Uterus (tissue), 4 donors: Measurements from ENCODE around the gene ZNF735. TPM values are rescaled to one million over a fixed set of nuclear protein-coding genes. Genes with fewer than 3 reads are reported as not detected.
"Not testable (repeated sequence)": the region's sequence is repeated elsewhere in the genome, so short reads cannot be mapped to it uniquely, and the experiment has no call there.

Experiments used
- DNase-seq, 2 donors: peaks; one replicate each; pipeline ENCODE4 v3.0.0-alpha.2; 2019 to 2020
- H3K27ac ChIP-seq, 2 donors: fragments of 200-600 bp; sonication (generic); 1 replicate in 1 of 2; 2 replicates in 1 of 2; pipeline ENCODE4 v1.5.1; 2016 to 2018
- H3K27me3 ChIP-seq, 2 donors: fragments of 200-600 bp; sonication (generic); one replicate each; pipeline ENCODE4 v1.5.1; 2018 to 2019; ENCODE audit warnings: control low read depth in 1 of 2
- H3K36me3 ChIP-seq, 2 donors: fragments of 200-600 bp; sonication (generic); one replicate each; pipeline ENCODE4 v1.5.1; 2019; ENCODE audit warnings: control low read depth in 1 of 2
- H3K4me1 ChIP-seq, 2 donors: fragments of 200-600 bp; sonication (generic); one replicate each; pipeline ENCODE4 v1.5.1; 2018 to 2019; ENCODE audit warnings: control low read depth in 1 of 2
- H3K4me3 ChIP-seq, 2 donors: fragments of 200-600 bp; sonication (generic); 1 replicate in 1 of 2; 2 replicates in 1 of 2; pipeline ENCODE4 v1.5.1; 2018 to 2019; ENCODE audit warnings: mild to moderate bottlenecking in 1 of 2
- H3K9me3 ChIP-seq, 2 donors: fragments of 200-600 bp; sonication (generic); one replicate each; pipeline ENCODE4 v1.5.1; 2019; ENCODE audit warnings: control low read depth in 1 of 2
- CTCF ChIP-seq, 4 experiments: fragments of 200-600 bp in 2 of 4; fragments of 450-650 bp in 2 of 4; sonication (generic) in 2 of 4; IDR thresholded peaks; one replicate each; pipeline ENCODE4 v1.5.1; 2016 to 2019; ENCODE audit warnings: antibody characterized with exemption in 4 of 4, mild to moderate bottlenecking in 2 of 4, moderate library complexity in 1 of 4
- POLR2A ChIP-seq, 2 donors: fragments of 450-650 bp; IDR thresholded peaks; one replicate each; pipeline ENCODE4 v1.6.1; 2016; ENCODE audit warnings: antibody characterized with exemption in 2 of 2, mild to moderate bottlenecking in 1 of 2, moderate library complexity in 1 of 2
- intact Hi-C: fragments of 100-400 bp; cut with DNase I; formaldehyde crosslinking; loops from one replicate; pipeline ENCODE4 v1.15.1; 2023; ENCODE audit warnings: low total_unique reads
- total RNA-seq, 4 donors: library from RNA; depleted of rRNA in 3 of 4; stranded (reverse); fragments of >200 nt in 3 of 4; gene quantifications; one replicate each; pipeline versions ENCODE4 v1.1.0 to v1.2.4, GENCODE V29; 2014 to 2023
- donor health status: DM: yes; HTN: yes; CAD: no.

Gene ZNF735
- total RNA-seq, 4 donors from 2014 or later, result not detected

- no peak overlapping the region for H3K4me3 ChIP-seq
- TF ChIP-seq POLR2A (IDR thresholded peaks at IDR 0.05), result no peak
- no peak for TF ChIP-seq CTCF (IDR thresholded peaks at IDR 0.05)
- DNase-seq, result no peak
These were observed 14.8 kb upstream of the ZNF735 start for GRCh38 chr7:64192148-64192704.

GRCh38 chr7:64192775-64193174 lies 14.2 kb upstream of the ZNF735 start:
- H3K9me3 ChIP-seq, result no peaks in the 10 kb centered on the region
- DNase-seq, result no peak
- intact Hi-C loops, result no loop called here
- TF ChIP-seq CTCF (IDR thresholded peaks at IDR 0.05), result no peak
- TF ChIP-seq POLR2A (IDR thresholded peaks at IDR 0.05), result no peak
- no peak overlapping the region for H3K27ac ChIP-seq
- H3K4me3 ChIP-seq, result no peak overlapping the region
- no peaks in the 10 kb centered on the region for H3K4me1 ChIP-seq
- no peaks in the 10 kb centered on the region for H3K36me3 ChIP-seq
- H3K27me3 ChIP-seq, result no peaks in the 10 kb centered on the region

More at GRCh38 chr7:64192148-64192704, 14.8 kb upstream of the ZNF735 start:
- no peaks in the 10 kb centered on the region for H3K9me3 ChIP-seq
- H3K36me3 ChIP-seq, result no peaks in the 10 kb centered on the region
- H3K27me3 ChIP-seq, result no peaks in the 10 kb centered on the region
- intact Hi-C loops, result no loop called here
- H3K27ac ChIP-seq, result no peak overlapping the region
- H3K4me1 ChIP-seq, result no peaks in the 10 kb centered on the region

GRCh38 chr7:64219710-64220298 lies 12.8 kb downstream of the ZNF735 start:
- H3K36me3 ChIP-seq, intact Hi-C loops, H3K27ac ChIP-seq, H3K27me3 ChIP-seq, H3K4me3 ChIP-seq, DNase-seq, H3K4me1 ChIP-seq, H3K9me3 ChIP-seq: not testable (repeated sequence)

- no peak overlapping the region for H3K4me3 ChIP-seq
- DNase-seq, result no peak
- intact Hi-C loops, result no loop called here
- no peaks in the 10 kb centered on the region for H3K36me3 ChIP-seq
- H3K4me1 ChIP-seq, result no peaks in the 10 kb centered on the region
- H3K27ac ChIP-seq, result no peak overlapping the region
- H3K27me3 ChIP-seq, result no peaks in the 10 kb centered on the region
- no peaks in the 10 kb centered on the region for H3K9me3 ChIP-seq
- no peak for TF ChIP-seq CTCF (IDR thresholded peaks at IDR 0.05)
- no peak for TF ChIP-seq POLR2A (IDR thresholded peaks at IDR 0.05)
These were observed 16.4 kb downstream of the ZNF735 start for GRCh38 chr7:64223366-64223765.

- H3K9me3 ChIP-seq, DNase-seq, H3K27ac ChIP-seq, H3K36me3 ChIP-seq, H3K4me3 ChIP-seq, intact Hi-C loops, H3K4me1 ChIP-seq, H3K27me3 ChIP-seq: not testable (repeated sequence)
These were observed 21.2 kb downstream of the ZNF735 start, which contains the start of gene ZNF679 for GRCh38 chr7:64228174-64228573. Gene ZNF679, plus strand, starts transcription at chr7:64228474. Its CDS starts 20,644 bp downstream, at chr7:64249118.

- Histone ChIP-seq H3K27ac (no peak overlapping the region), H3K36me3 (no peaks in the 10 kb centered on the region), H3K4me1 (no peaks in the 10 kb centered on the region), H3K27me3 (no peaks in the 10 kb centered on the region), H3K4me3 (no peak overlapping the region), H3K9me3 (peaks cover 0 to 10% of the 10 kb centered on the region in 2 donors)
- DNase-seq, result no peak
- intact Hi-C loops, result no loop called here
- TF ChIP-seq CTCF (IDR thresholded peaks at IDR 0.05) (no peak), POLR2A (IDR thresholded peaks at IDR 0.05) (no peak)
These were observed 59.4 kb downstream of the ZNF735 start for GRCh38 chr7:64266341-64266919.
